Vagina (tissue), 2 donors: Measurements from ENCODE around the gene RASA1.

Experiments
- CTCF ChIP-seq, 3 experiments: fragments of 450-650 bp in 2 of 3; fragments of 200-600 bp in 1 of 3; sonication (generic) in 1 of 3; IDR thresholded peaks; one replicate each; pipeline ENCODE4 v1.5.1; 2017 to 2019; ENCODE audit warnings: antibody characterized with exemption in 3 of 3, mild to moderate bottlenecking in 2 of 3, moderate library complexity in 2 of 3
- POLR2A ChIP-seq, 2 donors: fragments of 450-650 bp; IDR thresholded peaks; one replicate each; pipeline ENCODE4 v1.6.1; 2017; ENCODE audit warnings: antibody characterized with exemption in 2 of 2, mild to moderate bottlenecking in 2 of 2, moderate library complexity in 2 of 2
- POLR2AphosphoS5 ChIP-seq, 2 donors: sonication (generic); formaldehyde crosslinking; IDR thresholded peaks; one replicate each; pipeline ENCODE4 v1.9.0; 2017; ENCODE audit warnings: antibody characterized with exemption in 2 of 2, mild to moderate bottlenecking in 2 of 2, low read depth in 1 of 2; ENCODE audit not compliant: insufficient read depth in 1 of 2

DNA sequence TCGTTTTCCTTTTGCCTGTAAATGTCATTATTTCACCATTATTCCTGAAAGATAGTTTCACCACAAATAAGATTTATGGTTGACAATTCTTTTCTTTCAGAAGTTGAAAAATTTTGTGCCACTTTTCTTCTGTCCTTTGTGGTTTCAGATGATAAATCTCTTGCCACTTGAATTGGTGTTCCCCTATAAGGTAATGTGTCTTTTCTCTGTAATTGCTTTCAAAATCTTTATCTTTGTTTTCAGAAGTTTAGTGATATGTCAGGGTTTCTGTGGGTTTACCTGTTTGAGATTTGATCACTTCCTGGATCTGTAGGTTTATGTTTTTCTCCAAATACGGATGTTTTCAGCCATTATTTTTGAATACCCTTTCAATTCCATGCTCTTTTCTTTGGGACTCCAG is 14.6 kb downstream of the RASA1 start:
- TF ChIP-seq CTCF (IDR thresholded peaks at IDR 0.05) (no peak), POLR2AphosphoS5 (IDR thresholded peaks at IDR 0.05; ENCODE audit: insufficient read depth in 1 of 2, low read depth in 1 of 2) (no peak), POLR2A (IDR thresholded peaks at IDR 0.05) (no peak)
